Naive B cell (primary cell): ENCODE measurements around the gene S100A10. TPM values are rescaled to one million over a fixed set of nuclear protein-coding genes. Genes with fewer than 3 reads are reported as not detected.
A peak's percentile ranks its signal among the peaks of the same experiment; 100 is the strongest.

Experiments
- ATAC-seq, 2 donors: fragments of 150-1000 bp; cut with Tn5 transposase; 2 replicates each; pipeline ENCODE4 v1.10.0; 2021; ENCODE audit warnings: low read depth in 2 of 2, mild to moderate bottlenecking in 2 of 2, moderate library complexity in 2 of 2
- DNase-seq: peaks from one replicate; pipeline ENCODE4 v3.0.0; 2022
- H3K27ac Mint-ChIP-seq, 6 donors: one replicate each; pipeline ENCODE4 v1.8.0; 2020 to 2022; ENCODE audit warnings: mild to moderate bottlenecking in 6 of 6, mixed read lengths in 6 of 6, moderate library complexity in 5 of 6, inconsistent platforms in 2 of 6
- H3K27me3 Mint-ChIP-seq, 3 donors: one replicate each; pipeline ENCODE4 v1.8.0; 2021 to 2022; ENCODE audit warnings: mixed read lengths in 3 of 3, mild to moderate bottlenecking in 1 of 3
- H3K36me3 Mint-ChIP-seq, 2 donors: one replicate each; pipeline ENCODE4 v1.8.0; 2020 to 2022; ENCODE audit warnings: mixed read lengths in 2 of 2, inconsistent platforms in 1 of 2, mild to moderate bottlenecking in 1 of 2
- H3K4me1 Mint-ChIP-seq, 3 donors: one replicate each; pipeline ENCODE4 v1.8.0; 2020 to 2022; ENCODE audit warnings: mixed read lengths in 3 of 3, inconsistent platforms in 1 of 3, mild to moderate bottlenecking in 1 of 3, moderate library complexity in 1 of 3
- H3K4me3 Mint-ChIP-seq, 8 donors: one replicate each; pipeline ENCODE4 v1.8.0; 2020 to 2022; ENCODE audit warnings: mild to moderate bottlenecking in 8 of 8, mixed read lengths in 8 of 8, moderate library complexity in 8 of 8, inconsistent platforms in 2 of 8
- H3K9me3 Mint-ChIP-seq, 7 donors: one replicate each; pipeline ENCODE4 v1.8.0; 2020 to 2022; ENCODE audit warnings: mixed read lengths in 7 of 7, mild to moderate bottlenecking in 5 of 7, inconsistent platforms in 2 of 7, moderate library complexity in 1 of 7
- polyA plus RNA-seq, 6 donors: library from polyadenylated mRNA; unstranded; fragments of 300-500 nt; fragmentation: Illumina TruSeq; gene quantifications; one replicate each; pipeline ENCODE4 v1.2.3, GENCODE V29; 2021; ENCODE audit warnings: low read depth in 6 of 6

The S100A10 gene
- polyA plus RNA-seq, 6 donors from 2014 or later: 115 to 209 (median 180) TPM

DNA sequence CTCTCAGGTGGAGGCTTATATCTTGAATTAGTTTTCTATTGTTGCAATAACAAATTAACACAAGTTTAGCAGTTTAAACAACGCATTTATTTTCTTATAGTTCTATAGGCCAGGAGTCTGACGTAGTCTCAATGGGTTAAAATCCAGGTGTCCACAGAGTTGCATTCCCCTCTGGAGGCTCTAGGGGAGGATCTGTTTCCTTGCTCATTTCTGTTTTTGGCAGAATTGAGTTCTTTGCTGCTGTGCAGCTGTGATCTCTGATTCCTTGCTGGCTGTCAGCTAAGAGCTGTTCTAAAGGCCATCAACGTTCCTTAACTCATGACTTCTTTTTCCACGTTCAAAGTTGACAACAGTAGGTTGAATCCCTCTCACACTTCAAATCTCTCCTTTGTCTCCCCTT is 31.8 kb downstream of the S100A10 start:
- DNase-seq (no peak), ATAC-seq (no peak)
- Mint-ChIP-seq H3K36me3 (no peaks in the 10 kb centered on the region), H3K9me3 (no peaks in the 10 kb centered on the region), H3K27me3 (peaks cover 31 to 37% (median 35%) of the 10 kb centered on the region in 3 donors), H3K4me1 (no peaks in the 10 kb centered on the region), H3K27ac (no peak overlapping the region), H3K4me3 (no peak overlapping the region)

DNA sequence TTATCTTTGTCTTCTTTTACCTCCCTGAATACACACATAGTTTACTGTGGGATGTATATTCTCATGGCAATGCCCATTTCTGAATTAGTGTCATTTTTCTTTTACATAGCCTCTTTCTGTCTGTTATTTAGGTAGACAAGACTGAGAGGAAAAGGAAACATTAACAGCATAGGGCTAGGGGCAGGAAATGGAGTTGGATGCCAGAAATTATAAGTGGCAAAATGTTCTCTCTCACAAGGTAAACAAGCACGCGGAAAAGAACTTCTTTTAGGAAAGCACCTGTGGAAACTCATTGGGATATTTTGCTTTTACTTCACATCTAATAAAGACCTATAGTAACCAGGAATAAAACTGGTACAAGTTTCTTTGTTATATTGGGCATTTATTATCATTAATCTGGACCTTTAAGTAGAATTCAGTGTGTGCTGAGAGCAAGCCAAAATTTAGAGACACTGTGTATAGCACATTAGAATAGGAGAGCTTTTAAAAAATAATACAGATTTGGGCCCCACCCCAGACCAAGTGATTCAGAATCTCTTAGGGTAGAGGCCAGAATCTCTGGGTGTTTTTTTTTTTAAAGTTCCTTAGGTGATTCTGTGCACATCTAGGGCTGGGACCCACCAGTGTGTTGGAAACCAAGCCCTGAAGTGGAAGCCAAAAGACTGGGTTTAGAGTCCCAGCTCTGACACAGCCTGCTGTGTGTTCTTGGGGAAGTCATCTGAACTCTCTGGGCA is 32.7 kb downstream of the S100A10 start:
- no peaks in the 10 kb centered on the region for H3K36me3 Mint-ChIP-seq
- H3K4me1 Mint-ChIP-seq: no peaks in the 10 kb centered on the region
- ATAC-seq (no peak), DNase-seq (no peak)
- peaks cover 31 to 32% (median 31%) of the 10 kb centered on the region in 3 donors for H3K27me3 Mint-ChIP-seq
- no peak overlapping the region for H3K4me3 Mint-ChIP-seq
- H3K27ac Mint-ChIP-seq: no peak overlapping the region
- no peaks in the 10 kb centered on the region for H3K9me3 Mint-ChIP-seq

- peaks cover 0 to 2% (median 0%) of the 10 kb centered on the region in 3 donors for H3K4me1 Mint-ChIP-seq
- H3K4me3 Mint-ChIP-seq: no peak overlapping the region
- no peak for DNase-seq
- no peak overlapping the region for H3K27ac Mint-ChIP-seq
- no peak for ATAC-seq
- H3K9me3 Mint-ChIP-seq: no peaks in the 10 kb centered on the region
- H3K27me3 Mint-ChIP-seq: peaks cover 13 to 26% (median 13%) of the 10 kb centered on the region in 3 donors
- H3K36me3 Mint-ChIP-seq: no peaks in the 10 kb centered on the region
These were observed 34.7 kb downstream of the S100A10 start for GRCh38 chr1:151958959-151959358.

DNA sequence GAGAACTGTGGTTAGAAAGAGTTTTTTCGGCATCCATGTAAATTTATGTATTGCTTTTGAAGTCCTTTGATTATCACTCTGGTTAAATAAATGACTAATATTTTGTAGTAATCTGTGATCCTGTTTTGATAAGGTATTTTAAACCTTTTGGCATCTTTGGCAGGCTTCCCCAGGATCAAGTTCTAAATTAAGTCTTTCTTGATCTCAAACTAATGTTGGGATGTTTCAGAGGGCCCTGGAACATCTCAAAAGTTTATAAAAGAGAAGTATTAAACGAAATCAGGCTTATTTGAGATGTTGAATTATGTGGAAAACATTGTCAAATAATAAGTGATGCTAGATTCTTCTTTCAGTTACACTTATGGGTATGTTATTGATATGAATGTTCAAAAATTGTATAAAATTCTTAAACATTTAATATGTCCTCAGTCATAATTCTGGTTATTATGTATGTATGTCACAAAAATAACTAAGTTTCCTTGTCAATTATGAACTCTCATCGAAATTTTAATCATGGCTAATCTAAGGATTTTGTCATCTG is 36.6 kb downstream of the S100A10 start:
- Mint-ChIP-seq H3K36me3 (no peaks in the 10 kb centered on the region), H3K27me3 (peaks cover 8 to 18% (median 9%) of the 10 kb centered on the region in 3 donors), H3K9me3 (no peaks in the 10 kb centered on the region), H3K27ac (peak overlapping the region in 1 of 6 donors; percentile 28), H3K4me1 (peaks cover 0 to 2% (median 0%) of the 10 kb centered on the region in 3 donors), H3K4me3 (no peak overlapping the region)
- DNase-seq (no peak), ATAC-seq (no peak)

DNA sequence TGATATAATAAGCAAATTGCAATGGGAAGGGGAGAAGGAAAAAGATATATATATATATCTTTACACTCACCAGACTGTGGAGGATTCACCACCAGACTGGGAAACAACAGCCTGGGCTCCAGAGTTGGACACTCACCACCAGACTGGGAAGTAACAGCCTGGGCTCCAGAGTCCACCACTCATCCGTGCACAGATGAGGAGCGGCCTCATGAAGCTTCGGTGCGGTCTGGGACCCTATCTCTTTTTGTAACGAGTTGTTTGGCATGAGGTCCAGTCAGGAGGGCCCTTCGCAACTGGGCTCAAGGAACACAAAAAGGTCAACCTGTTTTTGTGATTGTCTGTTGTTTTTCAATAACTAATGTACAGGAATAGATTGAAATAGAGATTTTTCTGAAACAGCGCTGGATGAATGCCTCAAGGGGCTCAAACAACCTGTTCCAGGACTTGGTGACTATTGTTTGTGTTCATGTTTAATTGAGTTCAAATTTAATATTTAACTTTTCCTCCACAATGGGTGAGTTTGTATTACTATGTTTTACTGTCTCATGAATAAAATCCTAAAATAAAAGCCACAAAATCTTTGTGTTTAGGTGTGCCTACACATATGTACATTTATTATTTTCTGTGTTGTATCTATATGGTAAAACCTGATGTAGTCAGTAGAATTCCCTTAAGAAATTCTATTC is 40.1 kb downstream of the S100A10 start:
- ATAC-seq: no peak
- H3K4me3 Mint-ChIP-seq: no peak overlapping the region
- no peaks in the 10 kb centered on the region for H3K36me3 Mint-ChIP-seq
- peaks cover 9 to 14% (median 10%) of the 10 kb centered on the region in 3 donors for H3K27me3 Mint-ChIP-seq
- DNase-seq: no peak
- H3K9me3 Mint-ChIP-seq: no peaks in the 10 kb centered on the region
- H3K4me1 Mint-ChIP-seq: peaks cover 0 to 2% (median 0%) of the 10 kb centered on the region in 3 donors
- no peak overlapping the region for H3K27ac Mint-ChIP-seq

- ATAC-seq (no peak), DNase-seq (no peak)
- Mint-ChIP-seq H3K4me3 (no peak overlapping the region), H3K27me3 (peaks cover 10 to 14% (median 11%) of the 10 kb centered on the region in 3 donors), H3K36me3 (no peaks in the 10 kb centered on the region), H3K9me3 (no peaks in the 10 kb centered on the region), H3K27ac (no peak overlapping the region), H3K4me1 (peaks cover 0 to 2% (median 0%) of the 10 kb centered on the region in 3 donors)
These were observed 40.8 kb downstream of the S100A10 start for GRCh38 chr1:151952811-151953210.

DNA sequence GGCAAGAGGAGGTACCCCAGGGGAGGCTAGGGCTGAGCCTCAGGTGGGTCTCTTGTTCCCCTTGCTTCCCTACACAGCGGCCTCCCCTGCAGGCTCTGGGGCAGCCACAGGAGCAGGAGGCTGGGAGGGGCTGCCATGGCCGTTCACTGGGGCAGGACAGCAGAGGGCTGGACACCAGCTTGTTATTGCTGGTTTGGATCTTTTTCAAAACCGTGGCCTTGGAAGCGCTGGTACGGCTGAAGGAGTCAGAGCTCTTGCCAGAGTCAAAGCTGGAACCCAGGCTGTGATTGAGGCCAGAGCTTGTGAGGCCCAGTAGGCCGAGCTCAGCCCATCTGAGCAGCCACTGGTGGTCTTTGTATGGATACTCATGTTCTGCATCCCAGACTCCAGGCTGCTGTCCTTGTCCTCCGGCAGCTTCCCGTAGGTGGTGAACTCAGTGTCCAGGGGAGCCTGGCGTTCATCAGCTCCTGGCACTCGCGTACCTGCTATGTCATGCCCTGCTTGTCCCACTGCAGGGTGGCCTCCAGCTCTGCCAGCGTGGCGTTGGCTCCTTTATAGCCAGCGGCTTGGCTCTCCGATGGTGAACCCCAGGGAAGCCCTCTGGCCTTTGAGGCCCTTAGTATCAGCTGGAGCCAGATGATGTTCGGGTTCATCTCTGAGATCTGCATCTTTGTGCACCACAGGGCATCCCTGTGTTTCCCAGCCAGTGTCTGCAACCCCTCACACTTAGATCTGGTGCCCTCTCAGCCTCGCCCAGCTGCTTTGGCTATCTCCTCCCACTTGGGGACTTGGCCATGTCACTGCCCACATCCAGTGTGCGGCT is 44.1 kb downstream of the S100A10 start:
- H3K27me3 Mint-ChIP-seq: peaks cover 10 to 36% (median 21%) of the 10 kb centered on the region in 3 donors
- peak overlapping the region in 1 of 6 donors; percentile 36 for H3K27ac Mint-ChIP-seq
- H3K4me3 Mint-ChIP-seq: no peak overlapping the region

DNA sequence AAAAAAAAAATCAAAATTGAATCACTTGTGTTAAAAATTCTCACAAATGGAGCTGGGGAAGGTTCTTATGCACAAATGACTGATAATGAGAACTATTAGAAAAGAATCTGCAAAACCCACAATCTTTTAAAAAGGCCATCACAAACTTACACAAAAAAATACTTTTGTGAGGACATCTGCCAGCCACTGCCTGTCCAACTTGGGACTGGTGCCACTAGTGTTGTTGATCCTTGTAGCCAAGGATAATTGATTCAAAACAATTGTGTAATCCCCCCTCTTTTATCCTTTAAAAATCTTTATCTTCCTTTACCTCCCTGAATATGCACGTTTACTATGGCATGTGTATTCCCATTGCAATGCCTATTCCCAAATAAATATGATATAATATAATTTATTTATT is 45.2 kb downstream of the S100A10 start:
- ATAC-seq (no peak), DNase-seq (no peak)
- H3K9me3 Mint-ChIP-seq: no peaks in the 10 kb centered on the region
- no peak overlapping the region for H3K4me3 Mint-ChIP-seq
- H3K4me1 Mint-ChIP-seq: peaks cover 3 to 11% (median 7%) of the 10 kb centered on the region in 3 donors
- H3K27me3 Mint-ChIP-seq: peaks cover 10 to 36% (median 21%) of the 10 kb centered on the region in 3 donors
- no peak overlapping the region for H3K27ac Mint-ChIP-seq
- no peaks in the 10 kb centered on the region for H3K36me3 Mint-ChIP-seq

More for the DNA sequence above, 44.1 kb downstream of the S100A10 start:
- Mint-ChIP-seq H3K9me3 (no peaks in the 10 kb centered on the region), H3K36me3 (no peaks in the 10 kb centered on the region), H3K4me1 (peaks cover 3 to 11% (median 7%) of the 10 kb centered on the region in 3 donors)
- no peak for ATAC-seq
- DNase-seq: no peak

GRCh38 chr1:151947140-151947539 is 46.5 kb downstream of the S100A10 start:
- Mint-ChIP-seq H3K27me3 (peaks cover 10 to 45% (median 19%) of the 10 kb centered on the region in 3 donors), H3K9me3 (no peaks in the 10 kb centered on the region), H3K4me1 (peaks cover 3 to 11% (median 7%) of the 10 kb centered on the region in 3 donors), H3K36me3 (no peaks in the 10 kb centered on the region), H3K27ac (peak overlapping the region in 2 of 6 donors; percentile 8 to 93), H3K4me3 (no peak overlapping the region)
- ATAC-seq (no peak), DNase-seq (no peak)

- Mint-ChIP-seq H3K27ac (peak overlapping the region in 5 of 6 donors; percentile 32 to 93 (median 62)), H3K36me3 (no peaks in the 10 kb centered on the region), H3K4me1 (peaks cover 3 to 12% (median 11%) of the 10 kb centered on the region in 3 donors), H3K9me3 (no peaks in the 10 kb centered on the region), H3K4me3 (peak overlapping the region in 2 of 8 donors; percentile 10 to 15), H3K27me3 (peaks cover 17 to 47% (median 21%) of the 10 kb centered on the region in 3 donors)
- DNase-seq (peak; percentile 55), ATAC-seq (peak; percentile 95 to 96)
These were observed 47.6 kb downstream of the S100A10 start for GRCh38 chr1:151945725-151946722.

- no peaks in the 10 kb centered on the region for H3K36me3 Mint-ChIP-seq
- ATAC-seq (no peak), DNase-seq (no peak)
- peaks cover 3 to 12% (median 11%) of the 10 kb centered on the region in 3 donors for H3K4me1 Mint-ChIP-seq
- H3K27ac Mint-ChIP-seq: peak overlapping the region in 5 of 6 donors; percentile 18 to 93 (median 50)
- peak overlapping the region in 1 of 8 donors; percentile 15 for H3K4me3 Mint-ChIP-seq
- peaks cover 10 to 44% (median 24%) of the 10 kb centered on the region in 3 donors for H3K27me3 Mint-ChIP-seq
- no peaks in the 10 kb centered on the region for H3K9me3 Mint-ChIP-seq
These were observed 48.6 kb downstream of the S100A10 start for GRCh38 chr1:151944857-151945575.
